Cortex of kidney (tissue), 1 donor: ENCODE results near the gene RHOG.

Source experiments
- DNase-seq: peaks from one replicate; lab custom pipeline; 2025; lab: John Stamatoyannopoulos, UW

RHOG gene

GRCh38 chr11:3859373-3859881 is 18.7 kb upstream of the RHOG start:
- no peak for DNase-seq

- DNase-seq = no peak
These were observed 16.9 kb upstream of the RHOG start for GRCh38 chr11:3857628-3858027.

GRCh38 chr11:3856856-3857553 is 16.2 kb upstream of the RHOG start:
- DNase-seq = no peak

DNA sequence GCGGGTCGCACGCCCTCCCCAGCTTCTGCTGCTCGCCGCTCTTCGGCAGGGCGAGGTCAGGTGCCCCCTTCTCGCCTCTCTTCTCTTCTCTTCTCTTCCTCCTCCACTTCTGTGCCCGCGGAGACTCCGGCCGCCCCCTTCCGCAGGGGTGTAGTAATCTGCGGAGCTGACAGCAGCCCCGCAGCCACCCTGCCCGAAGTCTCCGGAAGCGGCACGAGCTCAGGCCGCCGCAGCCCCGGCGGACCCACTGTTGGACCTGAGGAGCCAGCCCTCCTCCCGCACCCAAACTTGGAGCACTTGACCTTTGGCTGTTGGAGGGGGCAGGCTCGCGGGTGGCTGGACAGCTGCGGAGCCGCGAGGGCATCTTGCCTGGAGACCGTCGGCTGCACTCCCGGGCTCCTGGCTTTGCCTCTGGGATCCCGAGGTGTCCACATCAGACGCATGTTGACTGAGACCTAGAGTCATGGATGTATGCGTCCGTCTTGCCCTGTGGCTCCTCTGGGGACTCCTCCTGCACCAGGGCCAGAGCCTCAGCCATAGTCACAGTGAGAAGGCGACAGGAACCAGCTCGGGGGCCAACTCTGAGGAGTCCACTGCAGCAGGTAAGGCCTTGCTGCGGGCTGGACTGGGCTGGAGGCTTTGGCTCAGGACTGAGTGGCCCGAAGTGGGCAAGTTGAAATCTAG is 15.2 kb upstream of the RHOG start:
- peak; percentile 13 for DNase-seq

DNA sequence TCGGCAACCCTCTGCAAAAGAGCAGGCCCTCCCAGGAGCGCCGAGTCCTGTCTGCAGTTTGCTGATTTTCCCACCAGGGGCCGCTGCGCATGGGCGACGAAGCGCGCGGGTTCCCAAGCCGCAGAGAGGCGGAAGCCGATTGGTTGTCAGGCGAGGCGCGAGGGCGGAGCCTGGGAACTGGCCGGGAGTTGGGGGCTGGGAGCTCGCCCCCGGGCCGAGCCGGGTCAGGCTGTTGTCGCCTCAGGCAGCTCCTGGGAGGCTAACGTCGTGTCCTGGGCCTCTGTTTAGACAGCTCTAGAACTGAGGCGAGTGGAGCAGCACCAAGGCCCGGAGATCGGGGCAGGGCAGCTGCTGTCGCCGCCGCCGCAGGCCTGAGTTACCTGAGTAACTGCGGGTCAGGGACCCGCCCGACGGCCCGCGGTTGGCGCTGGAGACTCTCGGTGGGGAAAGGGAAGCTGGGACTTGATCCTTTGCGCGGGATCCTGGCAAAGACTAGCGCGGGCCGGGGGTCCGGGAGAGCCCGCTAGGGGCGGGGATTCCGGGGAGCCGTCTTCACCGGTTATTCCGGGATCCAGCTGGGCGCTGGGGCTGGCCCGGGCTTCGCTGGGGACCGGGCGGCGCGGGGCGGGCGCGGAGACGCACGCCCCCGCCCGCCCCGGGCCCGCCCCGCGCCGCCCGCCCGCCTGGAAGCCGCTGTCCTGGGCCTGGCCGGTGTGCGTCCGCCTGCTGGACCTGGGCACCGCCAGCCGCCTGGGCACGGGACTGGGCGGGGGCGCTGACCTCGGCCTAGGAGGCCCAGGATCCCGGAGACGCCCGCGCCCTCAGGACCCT is 14.4 kb upstream of the RHOG start, which contains the start of gene STIM1:
STIM1 (plus strand) TSS at position 688 of the 831 bp plus-strand sequence. CDS start 607 bp downstream, outside the sequence.
- peak; percentile 33 for DNase-seq

DNA sequence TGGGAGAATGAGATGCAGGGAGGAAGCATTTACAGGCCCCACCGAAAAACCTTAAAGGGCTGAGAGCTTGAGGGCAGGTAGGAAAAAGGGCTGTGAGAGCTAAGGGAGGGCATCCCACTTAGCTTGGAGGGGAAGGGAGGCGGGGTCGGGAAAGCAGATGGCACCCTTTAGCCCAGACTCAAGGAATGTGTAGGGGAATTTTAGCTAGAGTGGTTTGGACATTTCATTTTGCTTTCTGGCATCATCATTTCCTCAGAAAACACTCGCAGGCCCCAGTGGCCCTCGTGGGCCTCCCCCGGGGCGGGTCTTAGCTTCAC is 13.9 kb upstream of the RHOG start:
- no peak for DNase-seq

GRCh38 chr11:3853899-3854659 is 13.3 kb upstream of the RHOG start:
- no peak for DNase-seq

DNA sequence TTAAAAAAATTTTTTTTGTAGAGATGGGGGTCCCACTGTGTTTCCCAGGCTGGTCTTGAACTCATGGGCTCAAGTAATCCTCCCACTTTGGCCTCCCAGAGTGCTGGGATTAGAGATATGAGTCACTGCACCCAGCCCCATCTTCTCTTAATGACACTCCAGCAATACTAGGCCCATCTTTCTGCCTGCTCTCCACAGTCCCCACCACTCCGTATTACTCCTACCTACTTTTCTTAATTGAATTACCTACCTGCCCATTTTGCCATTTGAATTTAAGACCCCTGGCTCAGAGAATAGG is 12.7 kb upstream of the RHOG start:
- no peak for DNase-seq

GRCh38 chr11:3849297-3849874 is 8.6 kb upstream of the RHOG start:
- DNase-seq = no peak

GRCh38 chr11:3845670-3846069 is 4.9 kb upstream of the RHOG start:
- DNase-seq = no peak

DNA sequence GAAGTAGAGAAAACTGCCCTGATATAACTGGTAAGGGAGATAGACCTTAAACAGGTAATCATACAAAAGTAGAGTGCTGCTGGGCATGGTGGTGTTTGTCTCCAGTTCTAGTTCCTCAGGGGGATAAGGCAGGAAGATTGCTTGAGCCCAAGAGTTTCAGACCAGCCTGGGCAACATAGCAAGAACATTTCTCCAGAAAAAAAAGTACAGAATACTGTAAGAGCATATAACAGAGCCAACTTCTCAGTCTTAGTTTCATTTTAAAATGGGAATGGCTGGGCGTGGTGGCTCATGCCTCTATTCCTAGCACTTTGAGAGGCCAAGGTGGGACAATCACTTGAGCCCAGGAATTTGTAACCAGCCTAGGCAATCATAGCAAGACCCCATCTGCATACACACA is 4.5 kb upstream of the RHOG start:
- DNase-seq = no peak

DNA sequence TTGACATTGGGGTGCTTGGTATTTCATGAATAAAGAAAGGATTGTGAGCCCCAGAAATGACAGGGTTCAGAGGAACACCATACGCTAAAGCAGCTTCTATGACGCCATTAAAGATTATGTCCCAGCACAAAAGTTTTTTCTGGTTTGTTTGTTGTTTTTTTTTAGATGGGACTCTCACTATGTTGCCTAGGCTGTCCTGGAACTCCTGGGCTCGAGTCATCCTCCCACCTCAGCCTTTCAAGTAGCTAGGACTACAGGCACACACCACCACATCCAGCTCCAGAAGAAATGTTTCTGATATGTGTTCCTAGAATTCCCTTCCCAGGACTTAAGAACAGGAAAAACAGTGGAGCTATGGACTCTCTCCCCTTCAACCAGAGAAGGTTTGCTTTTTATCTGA is 2.6 kb upstream of the RHOG start:
- DNase-seq = no peak

DNA sequence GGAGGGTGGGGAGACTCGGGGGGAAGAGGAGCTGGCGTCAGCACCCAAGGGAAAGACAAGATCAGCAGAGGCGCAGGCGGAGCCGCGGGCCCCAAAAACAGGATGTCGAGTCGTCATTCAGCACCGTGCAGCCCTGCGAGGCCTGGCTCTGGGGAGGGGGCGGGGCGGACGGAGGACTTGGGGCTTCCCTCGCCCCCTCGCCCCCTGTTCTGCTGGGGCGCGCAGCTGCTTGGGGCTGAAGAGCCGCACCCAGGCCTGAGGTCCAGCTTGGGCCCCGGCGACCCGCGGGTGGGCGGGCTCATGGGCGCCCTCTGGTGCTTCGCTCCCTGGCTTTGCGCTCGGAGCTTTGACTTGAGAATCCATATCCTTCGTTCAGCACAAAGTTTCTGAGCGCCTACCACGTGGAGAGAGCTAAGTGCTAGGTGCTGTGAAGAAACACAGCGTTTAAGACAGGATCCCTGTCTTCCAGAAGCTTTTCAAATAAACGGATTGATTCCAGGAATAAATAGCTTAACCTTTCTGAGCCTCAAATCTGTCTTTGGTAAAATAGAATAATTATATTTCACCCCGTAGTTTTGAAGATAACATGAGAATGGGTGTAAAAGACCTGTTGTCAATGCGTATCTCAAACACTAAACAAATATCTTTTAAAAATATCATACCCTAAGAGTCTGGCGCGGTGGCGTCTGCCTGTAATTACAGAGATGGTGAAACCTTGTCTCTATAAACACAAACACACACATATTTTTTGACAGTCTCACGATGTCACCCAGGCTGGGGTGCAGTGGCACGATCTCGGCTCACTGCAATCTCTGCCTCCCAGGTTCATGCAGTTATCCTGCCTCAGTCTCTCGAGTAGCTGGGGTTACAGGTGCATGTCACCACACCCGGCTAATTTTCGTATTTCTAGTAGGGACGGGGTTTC is 929 bp upstream of the RHOG start:
- DNase-seq = no peak

DNA sequence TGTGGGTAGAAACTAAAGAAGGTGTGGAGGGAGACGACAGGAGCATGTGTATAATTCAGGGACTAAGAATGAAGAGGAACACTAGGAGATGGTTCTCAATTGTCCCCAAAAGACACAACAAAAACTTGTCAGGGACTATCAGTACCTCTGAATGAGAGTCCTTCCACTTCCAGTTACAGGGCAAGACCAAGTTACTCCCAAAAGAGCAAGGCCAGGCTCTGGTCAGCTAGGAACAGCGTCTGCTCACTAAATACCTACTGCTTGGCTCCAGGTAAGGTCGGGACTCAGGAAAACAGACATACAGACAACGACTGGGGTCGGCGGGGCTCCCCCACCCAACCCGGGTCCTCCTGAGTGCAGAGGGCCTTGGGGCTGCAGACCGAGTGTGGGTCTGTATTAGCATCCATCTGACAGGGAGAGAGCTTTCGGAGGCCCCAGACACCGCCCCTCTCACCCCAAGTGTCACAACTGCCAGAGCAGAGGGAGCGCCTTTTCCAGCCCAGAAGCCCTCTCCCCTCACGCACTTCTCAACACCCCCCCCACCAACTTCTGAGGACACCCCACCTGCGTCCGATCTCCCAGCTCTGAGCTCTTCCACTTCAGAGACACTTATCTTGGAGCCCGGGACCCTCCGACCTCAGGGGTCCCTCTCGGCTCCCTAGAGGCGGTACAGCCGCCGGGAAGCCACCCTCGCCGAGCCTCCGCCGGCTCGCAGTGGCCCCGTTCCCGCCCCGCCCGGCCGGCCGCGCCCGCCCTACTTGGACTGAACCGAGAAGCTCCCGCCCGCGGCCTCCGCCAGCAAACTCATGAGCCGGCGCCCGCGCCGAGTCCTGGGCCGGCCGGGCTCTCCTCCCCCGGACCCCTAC is 522 bp downstream of the RHOG start:
- no peak for DNase-seq

GRCh38 chr11:3838504-3838903 is 2.3 kb downstream of the RHOG start:
- no peak for DNase-seq

GRCh38 chr11:3837793-3838192 is 3.0 kb downstream of the RHOG start:
- no peak for DNase-seq

- DNase-seq = no peak
These were observed 3.9 kb downstream of the RHOG start for GRCh38 chr11:3836903-3837302.

DNA sequence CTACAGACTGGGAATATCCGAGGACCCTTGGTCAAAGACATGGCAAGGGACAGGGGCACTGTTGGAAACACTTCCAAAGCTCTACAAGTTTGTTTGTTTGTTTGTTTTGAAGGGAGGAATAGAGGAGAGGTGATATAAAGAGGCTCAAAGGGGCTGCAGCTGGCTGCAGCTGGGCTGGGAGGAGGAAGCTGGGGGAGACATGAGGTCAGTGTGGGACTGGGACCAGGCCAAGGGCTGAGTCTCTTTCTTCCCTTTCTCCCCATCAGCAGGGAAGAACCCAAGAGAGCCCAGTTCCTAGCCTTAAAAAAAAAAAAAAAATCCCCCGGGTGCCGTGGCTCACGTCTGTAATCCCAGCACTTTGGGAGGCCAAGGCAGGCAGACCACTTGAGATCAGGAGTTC is 5.0 kb downstream of the RHOG start:
- DNase-seq = no peak

GRCh38 chr11:3834664-3835461 is 5.9 kb downstream of the RHOG start:
- DNase-seq = no peak
